Right lobe of liver (tissue), 6 donors: ENCODE measurements around the gene PPP4R4. TPM values are rescaled to one million over a fixed set of nuclear protein-coding genes. Genes with fewer than 3 reads are reported as not detected.

Experiments used
- ATAC-seq, 4 donors: fragments of 200-7000 bp; cut with Tn5 transposase; one replicate each; pipeline ENCODE4 v1.9.1; 2020; ENCODE audit warnings: mild to moderate bottlenecking in 4 of 4, moderate library complexity in 4 of 4
- DNase-seq, 3 donors: peaks; one replicate each; pipeline ENCODE4 v3.0.0-alpha.2; 2020
- H3K27ac ChIP-seq, 3 donors: fragments of 200-600 bp; one replicate each; pipeline ENCODE4 v1.8.0; 2022
- H3K27me3 ChIP-seq, 2 donors: fragments of 200-600 bp; one replicate each; pipeline ENCODE4 v1.8.0; 2022
- H3K36me3 ChIP-seq, 4 donors: fragments of 200-600 bp; sonication (generic) in 1 of 4; one replicate each; pipeline versions ENCODE4 v1.5.1 to v1.8.0; 2017 to 2022; ENCODE audit warnings: control low read depth in 1 of 4
- H3K4me1 ChIP-seq, 4 donors: fragments of 200-600 bp; sonication (generic) in 1 of 4; one replicate each; pipeline versions ENCODE4 v1.5.1 to v1.8.0; 2017 to 2022; ENCODE audit warnings: control low read depth in 1 of 4
- H3K4me3 ChIP-seq, 3 donors: fragments of 200-600 bp; one replicate each; pipeline ENCODE4 v1.8.0; 2022
- H3K9me3 ChIP-seq, 4 donors: fragments of 200-600 bp; sonication (generic) in 1 of 4; one replicate each; pipeline versions ENCODE4 v1.5.1 to v1.8.0; 2017 to 2022; ENCODE audit warnings: control low read depth in 1 of 4
- CTCF ChIP-seq, 4 donors: fragments of 200-600 bp in 3 of 4; fragments of 450-650 bp in 1 of 4; IDR thresholded peaks; one replicate each; pipeline versions ENCODE4 v1.5.1 to v1.8.0; 2016 to 2022; ENCODE audit warnings: antibody characterized with exemption in 4 of 4, mild to moderate bottlenecking in 2 of 4
- POLR2A ChIP-seq: fragments of 450-650 bp; IDR thresholded peaks from one replicate; pipeline ENCODE4 v1.6.1; 2017; ENCODE audit warnings: antibody characterized with exemption, mild to moderate bottlenecking
- WGBS: methylation state at CpG from one replicate; pipeline ENCODE4 v1.1.6; 2018; ENCODE audit warnings: low coverage, low lambda C conversion rate; ENCODE audit not compliant: insufficient coverage; ENCODE audit errors: missing lambda C conversion rate; 5-methylcytosine and 5-hydroxymethylcytosine counted together
- intact Hi-C, 2 donors: fragments of 100-400 bp; cut with DNase I; formaldehyde crosslinking; loops; one replicate each; pipeline versions ENCODE4 v1.11.2 to v1.14.1; 2022
- total RNA-seq, 6 experiments: library from RNA; depleted of rRNA in 2 of 6; stranded (reverse); fragments of >200 nt in 2 of 6; fragmentation: NEBNext Ultra II Directional in 3 of 6; extraction: Animal tissue kit (Norgen Biotek cat#: 25700) in 3 of 6; gene quantifications; one replicate each; pipeline versions ENCODE4 v1.1.0 to v1.2.4, GENCODE V29; 2016 to 2023
- donor health status: DM: no; HTN: yes; CAD: no.
- donor health status: DM: no; HTN: no; CAD: no.
- donor health status: DM: no; HTN: no; CAD: no.
- donor health status: DM: no; HTN: yes; CAD: no.
- donor health status: DM: no; HTN: yes; CAD: no.

The PPP4R4 gene
- total RNA-seq, 6 experiments from 2014 or later, result 0.26 to 4.1 (median 1.2) TPM

DNA sequence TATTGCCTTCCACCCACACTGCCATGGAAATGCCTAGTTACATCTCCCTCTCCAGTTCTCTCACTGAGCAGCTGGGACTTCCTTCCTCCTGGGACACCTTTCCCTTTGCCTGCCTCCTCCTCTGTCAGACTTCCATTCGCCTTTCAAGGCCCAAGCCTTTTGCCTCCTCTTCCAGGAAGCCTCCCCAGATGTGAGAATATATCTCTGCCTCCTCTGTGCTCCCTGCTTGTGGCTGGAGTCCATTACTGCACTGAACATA, 47.8 kb upstream of the PPP4R4 start:
- no peak for TF ChIP-seq POLR2A
- H3K27me3 ChIP-seq, result no peaks in the 10 kb centered on the region
- DNase-seq (no peak), ATAC-seq (no peak)
- no peak overlapping the region for H3K27ac ChIP-seq
- no peak overlapping the region for H3K4me3 ChIP-seq
- H3K9me3 ChIP-seq, result no peaks in the 10 kb centered on the region
- intact Hi-C loops, result loop anchor here (10.0 kb wide), 1 partner anchor 82 kb away; no protein-coding TSS in a partner anchor
- WGBS, result 63% methylated on average over 1 of the region's 1 CpG
- H3K4me1 ChIP-seq, result peaks cover 0 to 7% (median 0%) of the 10 kb centered on the region in 4 donors
- H3K36me3 ChIP-seq, result no peaks in the 10 kb centered on the region

- Histone ChIP-seq H3K27me3 (no peaks in the 10 kb centered on the region), H3K36me3 (no peaks in the 10 kb centered on the region), H3K4me1 (peaks cover 0 to 7% (median 0%) of the 10 kb centered on the region in 4 donors), H3K27ac (no peak overlapping the region), H3K9me3 (no peaks in the 10 kb centered on the region), H3K4me3 (no peak overlapping the region)
- intact Hi-C loops, result loop anchor here (10.0 kb wide), 1 partner anchor 82 kb away; no protein-coding TSS in a partner anchor
- WGBS, result 54% methylated on average over 3 of the region's 5 CpGs
- DNase-seq (no peak), ATAC-seq (no peak)
- no peak for TF ChIP-seq POLR2A
- no peak for TF ChIP-seq CTCF (IDR thresholded peaks at IDR 0.05)
These were observed 47.3 kb upstream of the PPP4R4 start for GRCh38 chr14:94126800-94127199.

- H3K4me1 ChIP-seq, result peaks cover 0 to 7% (median 0%) of the 10 kb centered on the region in 4 donors
- TF ChIP-seq CTCF (IDR thresholded peaks at IDR 0.05) (no peak), POLR2A (no peak)
- no peaks in the 10 kb centered on the region for H3K9me3 ChIP-seq
- H3K27ac ChIP-seq, result no peak overlapping the region
- no peak overlapping the region for H3K4me3 ChIP-seq
- intact Hi-C loops, result loop anchor here (10.0 kb wide), 1 partner anchor 83 kb away; no protein-coding TSS in a partner anchor
- 89% methylated on average over 1 of the region's 6 CpGs for WGBS
- no peaks in the 10 kb centered on the region for H3K36me3 ChIP-seq
- no peak for ATAC-seq
- DNase-seq, result no peak
- no peaks in the 10 kb centered on the region for H3K27me3 ChIP-seq
These were observed 46.8 kb upstream of the PPP4R4 start for GRCh38 chr14:94127330-94127729.

- ATAC-seq (no peak), DNase-seq (no peak)
- TF ChIP-seq POLR2A (no peak), CTCF (IDR thresholded peaks at IDR 0.05) (no peak)
- intact Hi-C loops, result loop anchor here (10.0 kb wide), 1 partner anchor 84 kb away; no protein-coding TSS in a partner anchor
- WGBS, result 85% methylated on average over 11 of the region's 14 CpGs
- Histone ChIP-seq H3K9me3 (no peaks in the 10 kb centered on the region), H3K4me1 (peaks cover 0 to 7% (median 0%) of the 10 kb centered on the region in 4 donors), H3K27ac (no peak overlapping the region), H3K27me3 (no peaks in the 10 kb centered on the region), H3K36me3 (no peaks in the 10 kb centered on the region), H3K4me3 (no peak overlapping the region)
These were observed 45.8 kb upstream of the PPP4R4 start for GRCh38 chr14:94128216-94128839.

DNA sequence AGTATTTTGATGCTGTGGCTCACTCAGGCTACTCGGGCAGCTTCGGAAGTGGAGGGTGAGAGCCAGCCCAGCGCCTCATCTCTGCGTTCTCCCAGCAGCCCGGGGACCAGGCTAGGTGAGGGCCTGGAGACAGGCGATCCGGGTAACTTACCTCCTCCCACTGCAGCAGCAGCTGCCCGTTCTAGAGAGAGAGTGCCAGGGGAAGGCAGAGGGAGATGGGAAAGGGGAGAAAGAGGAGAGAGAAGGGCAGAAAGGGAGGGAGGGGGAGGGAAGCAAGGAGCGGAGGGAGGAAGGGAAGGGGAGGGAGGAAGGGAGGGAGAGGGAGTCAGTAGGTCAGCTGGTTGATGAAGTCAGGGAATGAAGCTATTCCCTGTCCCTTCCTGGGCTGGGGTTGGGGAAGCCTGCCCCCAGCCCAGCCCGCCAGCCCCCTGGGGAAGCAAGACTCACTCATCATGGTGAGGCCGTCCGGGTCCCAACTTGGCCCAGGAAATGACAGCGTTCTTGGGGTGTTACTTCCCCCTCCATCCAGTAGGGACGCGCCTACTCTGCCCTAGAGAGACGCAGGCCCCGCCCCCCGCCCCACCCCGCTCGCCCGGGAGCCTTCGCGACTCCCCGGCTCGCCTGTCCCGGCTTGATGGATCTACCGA, 44.9 kb upstream of the PPP4R4 start, which contains the start of gene IFI27L2:
Gene IFI27L2 (minus strand): TSS at position 494 of the 647 bp plus-strand sequence. CDS start 40 bp downstream, at position 454.
- H3K4me1 ChIP-seq, result peaks cover 0 to 7% (median 0%) of the 10 kb centered on the region in 4 donors
- intact Hi-C loops, result loop anchor here (10.0 kb wide), 1 partner anchor 84 kb away; no protein-coding TSS in a partner anchor
- peak in 1 of 3 donors; percentile 68 for DNase-seq
- no peaks in the 10 kb centered on the region for H3K9me3 ChIP-seq
- H3K36me3 ChIP-seq, result no peaks in the 10 kb centered on the region
- no peaks in the 10 kb centered on the region for H3K27me3 ChIP-seq
- WGBS, result 6% methylated on average over 20 of the region's 27 CpGs
- no peak for TF ChIP-seq POLR2A
- TF ChIP-seq CTCF (IDR thresholded peaks at IDR 0.05), result peak in 2 of 4 donors; percentile 25 to 29
- ATAC-seq, result peak; percentile 81 to 89 (median 82)
- peak within 1 kb of the TSS; percentile 28 to 45 (median 30) for H3K4me3 ChIP-seq
- no peak within 1 kb of the TSS for H3K27ac ChIP-seq
